Stimulated activated CD8-positive, alpha-beta memory T cell treated with anti-CD3 and anti-CD28 coated beads, Interleukin-7, amount 100 ng/mL, for 48 hours (primary cell): ENCODE data around the gene SLK.

Experiments used
- DNase-seq, 2 donors: peaks; one replicate each; pipeline ENCODE4 v3.0.0-alpha.2; 2020; ENCODE audit warnings: low read depth in 1 of 2; ENCODE audit errors: extremely low read depth in 1 of 2

SLK gene

DNA sequence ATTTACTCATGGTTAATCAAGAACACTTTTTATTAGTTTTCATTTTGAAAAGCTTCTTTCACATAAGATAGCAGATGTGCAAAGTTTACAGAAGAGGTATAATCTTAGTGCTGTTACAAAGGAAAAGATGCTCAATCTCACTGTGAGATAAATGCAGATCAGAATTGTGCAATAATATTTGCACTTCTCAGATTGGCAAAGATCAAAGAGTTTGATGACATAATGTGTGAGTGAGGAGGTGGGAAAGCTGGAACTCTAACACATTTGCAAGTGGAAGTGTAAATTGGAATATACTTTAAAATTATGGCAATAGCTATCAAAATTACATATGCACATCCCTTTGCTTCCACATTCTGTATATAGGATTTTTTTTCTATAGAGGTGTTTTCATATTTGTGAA lies 27.4 kb upstream of the SLK start:
- DNase-seq: no peak

DNA sequence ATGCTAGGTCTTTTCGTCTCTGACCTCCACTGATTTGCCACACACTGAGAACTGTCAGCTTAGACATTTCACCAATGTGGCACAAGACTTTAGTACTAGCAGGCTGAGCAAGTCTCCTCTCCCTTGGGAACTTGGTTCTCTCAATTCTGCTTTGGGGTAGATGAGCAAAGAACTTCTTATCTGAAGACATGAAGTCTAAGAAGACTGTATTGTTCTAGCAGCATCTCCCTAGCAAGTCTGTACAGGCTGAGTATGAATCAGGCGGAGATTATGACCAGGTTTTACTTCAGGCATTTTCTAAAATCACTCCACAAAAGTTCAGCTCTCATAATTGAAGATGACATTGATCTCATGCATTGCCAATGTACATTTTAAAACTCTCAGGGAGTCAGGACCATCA lies 25.1 kb upstream of the SLK start:
- no peak for DNase-seq

DNA sequence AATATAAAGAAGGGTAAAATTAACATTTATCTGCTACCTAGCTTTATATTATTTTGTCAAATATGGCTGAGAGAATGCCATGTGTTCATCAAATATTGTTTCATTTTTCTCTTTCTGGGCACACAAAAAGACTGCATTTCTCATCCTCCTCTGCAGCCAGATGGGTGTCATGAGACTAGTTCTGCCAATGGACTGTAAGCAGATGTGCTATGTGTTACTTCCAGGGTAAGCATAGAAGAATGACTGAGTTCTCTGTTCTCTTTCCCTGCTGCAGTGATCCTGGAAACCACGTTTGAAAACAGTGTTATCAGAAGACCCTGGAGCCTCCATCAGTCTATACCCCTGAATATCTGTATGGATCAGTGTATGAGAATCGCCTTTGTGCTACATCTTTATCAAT lies 24.1 kb upstream of the SLK start:
- no peak for DNase-seq

DNA sequence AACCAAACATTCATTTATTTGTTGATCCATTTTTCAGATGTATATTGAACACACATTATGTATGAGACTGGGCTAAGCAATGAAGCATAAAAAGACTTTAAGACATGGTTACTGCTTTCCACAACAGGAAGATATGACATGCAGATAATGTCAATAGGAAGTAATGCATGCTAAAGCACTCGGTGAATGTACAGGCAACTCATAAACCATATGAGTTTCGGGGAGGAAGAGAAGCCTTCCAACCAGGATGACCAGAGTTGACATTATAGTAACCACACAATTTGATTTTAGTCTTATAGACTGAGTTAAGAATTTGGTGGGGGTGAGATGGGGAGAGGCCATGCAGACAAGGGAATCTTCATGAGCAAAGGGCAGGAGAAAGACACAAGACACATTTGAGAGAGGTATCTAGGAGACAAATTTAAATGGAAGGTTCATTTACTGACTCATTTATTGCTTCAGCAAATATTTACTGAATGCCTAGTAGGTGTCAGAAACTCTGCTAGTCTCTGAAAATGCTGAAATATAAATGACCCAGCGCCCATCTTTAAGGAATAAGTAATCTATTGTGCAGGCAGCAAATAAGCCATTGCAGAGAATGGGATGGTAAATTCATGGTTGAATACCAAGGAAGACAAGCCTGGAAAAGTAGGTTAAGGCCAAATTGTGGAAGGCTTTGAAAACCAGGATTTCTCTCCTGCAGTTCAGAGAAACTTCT lies 19.0 kb upstream of the SLK start:
- no peak for DNase-seq

DNA sequence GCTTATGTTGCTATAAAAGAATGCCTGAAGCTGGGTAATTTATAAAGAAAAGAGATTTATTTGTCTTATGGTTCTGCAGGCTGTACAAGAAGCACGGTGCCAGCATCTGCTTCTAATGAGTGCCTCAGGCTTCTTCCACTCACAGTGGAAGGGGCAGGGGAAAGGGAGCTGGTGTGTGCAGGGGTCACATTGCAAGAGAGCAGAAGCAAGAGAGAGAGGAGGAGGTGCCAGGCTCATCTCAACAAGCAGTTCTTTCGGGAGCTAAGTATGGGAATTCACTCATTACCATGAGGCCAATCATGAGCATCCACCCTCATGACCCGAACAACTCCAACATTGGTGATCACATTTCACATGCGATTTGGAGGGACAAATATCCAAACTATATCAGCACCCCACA lies 17.2 kb upstream of the SLK start:
- DNase-seq: no peak

DNA sequence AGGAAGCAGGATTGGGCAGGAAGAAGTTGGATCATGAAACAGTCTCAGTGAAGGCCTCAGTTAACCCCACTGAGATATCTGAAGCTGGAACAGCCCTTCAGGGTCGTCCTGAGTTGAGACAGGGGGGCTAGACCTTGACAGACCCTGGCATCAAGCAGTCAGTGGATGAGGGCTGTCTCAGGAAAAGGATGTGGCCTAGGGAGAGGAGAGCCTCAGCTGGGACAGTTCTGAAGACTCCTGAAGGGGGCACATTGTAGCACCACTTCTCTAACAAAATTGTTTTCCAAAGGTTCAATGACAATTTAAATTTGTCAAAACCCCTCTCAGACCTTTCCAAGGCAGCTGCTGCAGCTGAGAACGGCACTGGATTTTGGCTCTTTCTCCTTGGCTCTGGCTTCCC lies 15.8 kb upstream of the SLK start:
- DNase-seq: no peak

DNA sequence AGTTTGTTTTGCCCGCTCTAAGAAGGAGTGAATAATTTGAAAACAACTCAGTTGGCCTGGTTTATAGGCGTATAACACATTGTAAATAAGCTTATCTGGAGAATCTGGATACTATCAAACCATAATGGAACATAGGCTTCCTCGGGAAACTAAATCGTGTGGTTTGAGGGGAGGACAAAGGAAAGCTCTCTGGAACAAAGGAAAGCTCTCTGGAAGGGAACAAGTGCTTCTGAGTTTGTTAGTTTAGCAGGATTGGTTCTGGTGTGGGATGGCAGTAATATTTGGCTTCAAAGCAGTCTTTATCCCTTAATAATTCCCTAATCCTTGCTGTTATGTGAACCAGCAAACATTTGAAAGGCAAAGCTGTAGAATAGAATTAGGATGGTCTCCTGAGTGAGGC lies 15.0 kb upstream of the SLK start:
- no peak for DNase-seq

DNA sequence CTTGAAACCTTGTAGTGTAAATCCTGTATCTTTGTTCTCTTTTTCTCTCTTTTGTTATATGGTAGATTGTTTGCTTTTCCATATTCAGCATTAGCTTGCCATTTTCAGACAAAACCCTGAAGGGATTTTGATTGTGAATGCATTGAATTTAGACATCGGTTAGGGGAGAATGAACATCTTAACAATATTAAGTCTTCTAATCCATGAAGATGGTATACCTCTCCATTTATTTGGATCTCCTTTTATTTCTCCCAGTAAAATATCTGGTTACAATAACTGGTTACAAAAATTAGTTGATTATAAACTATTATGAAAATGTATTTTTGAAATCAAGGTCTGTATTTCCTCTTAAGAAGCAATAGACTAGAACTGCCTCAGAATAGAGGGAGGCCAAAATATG lies 12.4 kb upstream of the SLK start:
- DNase-seq: no peak

DNA sequence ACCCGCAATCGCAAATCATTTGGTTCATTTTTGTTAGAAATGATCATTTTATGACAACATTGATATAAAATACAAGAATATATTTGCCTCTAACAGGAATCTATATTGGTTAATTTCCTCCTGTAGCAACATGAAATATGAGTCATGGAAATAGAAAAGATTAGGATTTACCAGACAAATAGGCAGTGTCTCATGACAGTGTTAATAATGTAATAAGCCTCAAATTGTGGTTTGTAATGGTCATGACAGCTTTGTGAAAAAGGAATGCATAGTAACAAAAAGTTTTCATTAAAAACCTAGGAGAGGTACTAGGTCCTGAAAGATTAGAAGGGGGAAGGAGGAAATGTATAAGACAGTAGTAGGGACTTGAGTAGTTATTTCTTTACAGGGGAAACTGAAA lies 7.9 kb upstream of the SLK start:
- no peak for DNase-seq

DNA sequence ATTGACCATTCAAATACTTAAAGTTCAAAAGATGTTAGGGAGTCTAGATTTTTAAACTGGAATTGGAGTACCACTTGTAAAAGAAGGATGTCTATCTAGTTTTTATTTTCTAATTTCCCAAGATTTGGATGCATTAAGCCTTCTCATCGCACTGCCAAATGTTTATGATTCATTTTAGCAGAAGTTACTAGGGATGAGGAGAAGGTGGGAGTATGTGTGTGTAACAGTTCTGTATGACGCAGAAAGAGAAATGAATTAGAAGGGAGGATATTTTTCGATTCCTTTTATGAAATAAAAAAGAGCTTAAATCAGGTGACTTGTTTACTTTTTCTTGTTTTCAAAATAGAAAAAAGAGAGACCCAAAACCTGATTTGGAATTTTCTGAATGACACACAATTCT lies 6.8 kb upstream of the SLK start:
- no peak for DNase-seq

DNA sequence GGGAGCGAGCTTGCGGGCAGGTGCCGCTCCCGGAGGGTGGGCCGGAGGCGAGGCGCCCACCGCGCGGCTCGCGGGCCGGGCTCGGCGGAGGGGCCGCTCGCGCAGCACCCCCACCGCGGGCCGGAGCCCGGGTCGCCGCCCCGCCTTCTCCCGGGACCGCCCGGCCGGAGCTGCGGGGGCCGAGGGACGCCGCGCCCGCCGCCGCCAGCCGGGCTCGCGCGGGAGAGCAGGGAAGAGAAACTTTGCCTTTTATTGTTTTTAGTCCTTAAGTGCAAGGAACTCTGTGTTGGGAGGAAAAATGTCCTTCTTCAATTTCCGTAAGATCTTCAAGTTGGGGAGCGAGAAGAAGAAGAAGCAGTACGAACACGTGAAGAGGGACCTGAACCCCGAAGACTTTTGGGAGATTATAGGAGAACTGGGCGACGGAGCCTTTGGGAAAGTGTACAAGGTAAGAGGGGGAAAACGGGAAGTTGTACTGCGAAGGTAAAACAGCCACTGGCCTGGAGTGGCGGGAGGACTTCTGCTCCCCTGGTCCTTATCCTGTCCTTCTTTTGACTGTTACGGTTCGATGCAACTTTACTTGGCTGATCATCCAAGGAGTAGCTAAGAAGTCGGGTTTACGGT lies 620 bp downstream of the SLK start:
- DNase-seq: peak in 1 of 2 donors; percentile 11

DNA sequence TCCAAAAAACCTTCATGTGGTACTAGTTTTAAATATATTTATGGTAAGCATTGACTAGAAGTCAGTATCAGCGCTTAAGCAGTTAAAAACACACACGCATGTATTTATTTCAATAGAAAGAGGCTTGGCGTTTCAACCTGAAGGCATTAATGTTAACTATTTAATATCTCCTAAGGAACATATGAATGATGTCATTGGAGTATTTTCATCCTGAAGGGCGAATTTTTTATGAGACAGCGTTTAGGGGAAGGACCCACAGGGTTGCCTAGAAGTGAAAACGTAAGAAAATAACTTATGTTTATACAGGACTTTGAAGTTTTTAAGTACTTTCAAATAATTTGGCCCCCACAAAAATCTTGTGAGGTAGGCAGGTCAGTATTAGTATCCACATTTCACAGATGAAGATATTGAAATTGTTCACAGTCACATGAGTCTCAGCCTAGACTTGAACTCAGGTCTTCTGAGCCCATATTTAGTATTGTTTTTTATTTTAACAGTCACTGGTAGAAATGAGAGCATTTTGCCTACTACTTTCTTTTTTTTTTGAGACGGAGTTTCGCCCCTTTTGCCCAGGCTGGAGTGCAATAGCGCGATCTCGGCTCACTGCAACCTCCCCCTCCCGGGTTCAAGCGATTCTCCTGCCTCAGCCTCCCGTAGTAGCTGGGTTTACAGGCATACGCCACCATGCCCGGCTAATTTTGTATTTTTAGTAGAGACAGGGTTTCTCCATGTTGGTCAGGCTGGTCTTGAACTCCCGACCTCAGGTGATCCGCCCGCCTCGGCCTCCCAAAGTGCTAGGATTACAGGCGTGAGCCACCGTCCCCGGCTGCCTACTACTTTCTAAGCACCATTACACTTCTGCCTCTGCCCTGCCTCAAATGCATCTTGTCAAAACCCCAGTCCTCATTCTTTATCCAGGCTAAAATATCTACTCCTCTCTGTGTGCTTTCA lies 1.8 kb downstream of the SLK start:
- DNase-seq: no peak

DNA sequence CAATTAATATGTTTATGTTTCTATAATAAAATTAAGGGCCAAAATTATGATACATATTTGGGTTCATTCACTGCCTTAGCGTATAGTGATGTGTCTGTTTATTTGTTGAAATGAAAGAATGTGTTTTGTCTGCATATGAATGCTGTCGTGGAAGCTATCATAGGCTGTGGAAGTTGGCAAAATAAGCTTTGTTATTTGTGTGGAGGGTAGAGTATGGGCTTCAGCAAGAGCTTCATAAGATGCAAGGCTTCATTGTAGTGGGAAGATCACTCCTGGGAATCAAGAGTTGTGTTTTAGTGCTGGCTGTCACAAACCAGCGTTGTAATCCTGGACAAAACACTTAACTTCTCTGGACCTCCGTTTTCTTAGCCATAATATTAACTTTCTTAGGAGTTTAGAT lies 2.5 kb downstream of the SLK start:
- DNase-seq: no peak

DNA sequence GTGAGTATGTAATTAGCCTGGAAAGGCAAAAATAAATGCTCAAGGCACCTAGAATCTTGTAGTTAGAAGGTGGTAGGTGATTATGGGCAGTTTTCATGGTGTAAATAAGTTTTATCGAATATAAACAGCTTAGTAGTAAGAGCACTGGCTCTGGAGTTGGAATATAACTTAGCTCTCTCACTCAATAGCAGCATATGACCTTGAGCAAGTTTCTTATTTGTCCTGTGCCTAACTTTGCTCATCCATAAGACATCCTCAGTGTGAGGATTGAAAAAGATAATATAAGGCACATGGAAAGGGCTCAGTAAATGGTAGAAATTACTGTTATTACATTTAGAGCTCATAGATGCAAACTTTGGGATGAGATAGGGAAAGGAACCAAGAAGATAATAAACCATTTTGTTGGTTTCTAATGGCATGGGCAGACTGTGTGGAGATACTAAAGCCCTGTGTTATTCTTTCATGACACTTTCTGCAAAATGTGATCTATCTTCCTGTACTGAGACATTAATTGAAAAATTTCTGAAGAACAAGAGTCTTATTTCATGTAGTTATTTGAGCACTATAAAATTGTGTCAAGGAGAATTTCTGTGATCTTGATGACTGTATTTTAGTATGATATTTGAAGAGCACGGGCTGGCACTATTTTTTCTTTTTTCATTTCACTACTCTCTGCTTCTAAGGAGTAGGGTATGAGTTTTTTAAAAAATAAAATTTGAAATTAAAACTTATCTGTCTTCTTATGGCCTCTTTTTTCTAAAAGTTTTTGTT lies 3.1 kb downstream of the SLK start:
- no peak for DNase-seq

DNA sequence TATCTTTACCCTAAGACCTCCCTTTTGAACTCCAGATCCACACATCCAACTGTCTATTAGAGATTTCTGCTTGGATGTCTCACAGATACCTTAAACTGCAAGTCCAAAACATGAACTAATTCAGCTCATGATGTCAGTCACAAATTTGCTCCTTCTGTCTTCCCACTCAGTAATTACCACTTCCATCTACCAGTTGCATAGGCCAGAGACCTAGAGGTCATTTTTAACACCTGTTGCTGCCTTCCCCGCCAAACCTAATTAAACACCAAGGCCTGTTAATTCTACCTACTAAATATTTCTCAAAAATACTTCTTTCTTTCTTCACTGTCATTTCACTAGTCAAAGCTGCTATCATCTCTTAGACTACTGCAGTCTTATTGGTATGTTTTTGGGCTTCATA lies 8.2 kb downstream of the SLK start:
- no peak for DNase-seq

DNA sequence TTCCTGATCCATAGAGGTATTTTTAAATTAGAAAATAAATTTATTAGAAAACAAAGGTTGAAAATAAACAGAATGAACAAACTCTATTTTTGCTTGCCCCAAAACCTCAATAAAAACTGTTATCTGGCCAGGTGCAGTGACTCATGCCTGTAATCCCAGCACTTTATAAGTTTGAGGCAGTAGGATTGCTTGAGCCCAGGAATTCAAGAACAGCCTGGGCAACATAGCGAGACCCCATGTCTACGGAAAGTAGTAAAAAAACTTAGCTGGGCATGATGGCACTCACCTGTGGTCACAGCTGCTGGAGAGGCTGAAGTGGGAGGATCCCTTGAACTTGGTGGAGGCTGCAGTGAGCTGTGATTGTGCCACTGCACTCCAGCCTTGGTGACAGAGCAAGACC lies 10.3 kb downstream of the SLK start:
- no peak for DNase-seq

DNA sequence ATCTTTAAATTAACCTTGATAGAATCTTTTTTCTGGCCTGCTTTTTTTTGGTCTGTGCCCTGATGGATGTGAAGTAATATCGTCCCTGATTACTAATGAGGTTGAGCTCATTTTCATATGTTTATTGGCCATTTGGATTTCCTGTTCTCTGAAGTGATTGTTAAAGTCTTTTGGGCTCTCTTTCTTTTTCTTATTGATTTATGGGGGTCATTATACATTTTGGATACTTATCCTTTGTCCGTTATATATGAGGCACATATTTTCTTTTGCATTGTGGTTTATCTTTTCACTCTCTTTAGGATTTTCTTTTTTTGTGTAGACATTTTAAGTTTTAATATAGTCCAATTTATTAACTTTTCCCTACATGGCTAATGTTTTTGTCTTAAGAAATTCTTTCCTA lies 12.6 kb downstream of the SLK start:
- no peak for DNase-seq

DNA sequence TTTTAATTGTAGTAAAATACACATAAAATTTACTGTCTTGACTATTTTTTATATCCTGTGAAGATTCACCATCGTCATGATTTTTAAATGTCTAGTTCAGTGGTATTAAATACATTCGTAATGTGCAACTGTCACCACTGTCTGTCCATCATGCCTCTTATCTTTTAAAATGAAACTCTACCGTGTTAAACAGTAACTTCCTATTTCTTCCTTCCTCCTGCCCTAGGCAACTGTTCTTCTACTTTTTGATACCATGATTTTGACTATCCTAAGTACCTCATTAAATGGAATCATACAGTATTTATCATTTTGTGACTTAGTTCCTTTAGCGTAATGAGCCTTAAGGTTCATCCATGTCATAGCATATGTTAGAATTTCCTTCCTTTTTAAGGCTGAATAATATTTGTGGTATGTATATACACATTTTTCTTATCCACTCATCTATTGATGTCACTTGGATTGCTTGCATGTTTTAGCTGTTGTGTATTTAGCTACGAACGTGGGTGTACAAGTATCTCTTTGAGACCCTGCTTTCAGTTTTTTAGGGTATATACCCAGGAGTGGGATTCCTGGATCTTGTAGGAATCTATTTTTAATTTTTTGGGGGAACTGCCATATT lies 13.5 kb downstream of the SLK start:
- DNase-seq: no peak

DNA sequence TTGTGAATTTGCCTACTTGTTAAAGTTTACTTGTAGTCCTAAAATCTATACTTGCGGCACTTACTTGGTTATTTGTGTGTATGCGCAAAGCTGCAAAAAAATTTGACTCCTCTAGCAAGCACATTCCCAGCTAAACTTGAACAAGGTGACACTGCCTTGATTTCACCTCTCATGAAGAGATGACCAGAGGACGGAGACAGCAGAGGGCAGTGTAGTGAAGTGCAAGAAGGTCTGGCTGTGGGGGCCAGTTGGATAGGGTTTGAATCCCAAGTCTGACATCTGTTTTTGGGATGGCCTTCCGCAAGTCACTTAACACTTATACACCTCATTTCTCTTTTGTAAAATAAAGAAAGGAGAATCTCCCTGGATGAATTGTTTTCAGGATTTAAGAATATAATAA lies 15.7 kb downstream of the SLK start:
- no peak for DNase-seq

DNA sequence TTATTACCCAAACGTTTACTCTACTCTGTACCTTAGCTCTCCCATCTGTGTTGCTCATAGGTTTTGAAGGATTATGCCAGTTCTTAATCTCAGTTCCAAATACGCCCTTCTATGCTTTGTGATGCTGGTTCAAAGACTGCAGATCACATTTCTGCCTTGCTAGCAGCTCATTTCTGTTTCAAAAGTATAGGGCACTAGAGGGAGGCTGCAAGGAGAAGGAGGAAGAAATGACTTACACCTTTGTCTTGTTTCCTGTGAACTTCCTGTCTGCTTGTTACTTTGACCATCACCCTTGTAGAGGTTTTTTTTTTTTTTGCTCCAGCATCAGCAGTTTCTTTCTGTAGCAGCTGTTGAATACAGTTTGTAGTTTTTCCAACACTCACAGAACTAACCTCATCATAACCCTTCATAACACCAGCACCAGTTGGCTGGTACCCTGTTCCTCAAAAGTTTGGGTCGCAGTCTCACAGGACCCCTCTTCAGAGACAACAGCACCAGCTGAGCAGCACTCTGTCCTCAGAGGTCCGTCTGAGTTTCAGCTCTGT lies 16.5 kb downstream of the SLK start:
- no peak for DNase-seq
